Activated CD8-positive, alpha-beta T cell treated with anti-CD3 and anti-CD28 coated beads, Interleukin-2, amount 10 ng/mL, durations not matched to agents 7 days and 5 days (primary cell): ENCODE data around the gene ZNF462. TPM values are rescaled to one million over a fixed set of nuclear protein-coding genes. Genes with fewer than 3 reads are reported as not detected.

Source experiments
- ATAC-seq: fragments of 150-1000 bp; cut with Tn5 transposase; one replicate; pipeline ENCODE4 v1.10.0; 2021; ENCODE audit warnings: moderate library complexity
- CTCF ChIA-PET: fragments of 350-600 bp; sonication (Branson Sonifier 250); formaldehyde crosslinking; loops from one replicate; lab custom pipeline; 2021; ENCODE audit warnings: antibody characterized with exemption; lab: Charles Lee
- POLR2A ChIA-PET: fragments of 350-600 bp; sonication (Branson Sonifier 250); formaldehyde crosslinking; loops from one replicate; lab custom pipeline; 2021; ENCODE audit warnings: antibody characterized with exemption; lab: Charles Lee
- DNase-seq: peaks from one replicate; pipeline ENCODE4 v3.0.0-alpha.2; 2020
- H3K27ac Mint-ChIP-seq: one replicate; pipeline ENCODE4 v1.8.0; 2021; ENCODE audit warnings: mild to moderate bottlenecking, mixed read lengths
- H3K27me3 Mint-ChIP-seq: one replicate; pipeline ENCODE4 v1.8.0; 2021; ENCODE audit warnings: low read depth, mixed read lengths
- H3K36me3 Mint-ChIP-seq: one replicate; pipeline ENCODE4 v1.8.0; 2021; ENCODE audit warnings: low read depth, mixed read lengths
- H3K4me1 Mint-ChIP-seq: one replicate; pipeline ENCODE4 v1.8.0; 2021; ENCODE audit warnings: low read depth, mixed read lengths
- H3K4me3 Mint-ChIP-seq: one replicate; pipeline ENCODE4 v1.8.0; 2021; ENCODE audit warnings: mild to moderate bottlenecking, mixed read lengths
- H3K9me3 Mint-ChIP-seq: one replicate; pipeline ENCODE4 v1.8.0; 2022; ENCODE audit warnings: mixed read lengths; ENCODE audit not compliant: insufficient read depth
- total RNA-seq, 2 experiments: library from RNA; stranded (reverse); gene quantifications; one replicate each; pipeline ENCODE4 v1.2.3, GENCODE V29; 2021

Gene ZNF462
- total RNA-seq, 2 experiments from 2014 or later = not detected

- no peaks in the 10 kb centered on the region for H3K27me3 Mint-ChIP-seq
- ChIA-PET CTCF (no interaction called here), POLR2A (no interaction called here)
- ATAC-seq = no peak
- no peaks in the 10 kb centered on the region for H3K9me3 Mint-ChIP-seq
- no peak overlapping the region for H3K4me3 Mint-ChIP-seq
- H3K27ac Mint-ChIP-seq = no peak overlapping the region
- no peaks in the 10 kb centered on the region for H3K4me1 Mint-ChIP-seq
- no peak for DNase-seq
- no peaks in the 10 kb centered on the region for H3K36me3 Mint-ChIP-seq
These were observed 176.6 kb downstream of the ZNF462 start for GRCh38 chr9:107039542-107039941.

- no peaks in the 10 kb centered on the region for H3K27me3 Mint-ChIP-seq
- POLR2A ChIA-PET = no interaction called here
- CTCF ChIA-PET = no interaction called here
- H3K9me3 Mint-ChIP-seq = no peaks in the 10 kb centered on the region
- no peak overlapping the region for H3K4me3 Mint-ChIP-seq
- H3K27ac Mint-ChIP-seq = no peak overlapping the region
- H3K4me1 Mint-ChIP-seq = no peaks in the 10 kb centered on the region
- no peak for DNase-seq
- ATAC-seq = no peak
- no peaks in the 10 kb centered on the region for H3K36me3 Mint-ChIP-seq
These were observed 179.6 kb downstream of the ZNF462 start for GRCh38 chr9:107042606-107043005.

- ATAC-seq = no peak
- ChIA-PET POLR2A (interaction anchor here (0.7 kb wide), 1 partner anchor 222 kb away, joined by 3 read pairs; no protein-coding TSS in a partner anchor), CTCF (interaction anchor here (0.8 kb wide), 1 partner anchor 68 kb away, joined by 3 read pairs; no protein-coding TSS in a partner anchor)
- no peaks in the 10 kb centered on the region for H3K36me3 Mint-ChIP-seq
- H3K9me3 Mint-ChIP-seq = no peaks in the 10 kb centered on the region
- H3K27ac Mint-ChIP-seq = no peak overlapping the region
- H3K4me1 Mint-ChIP-seq = no peaks in the 10 kb centered on the region
- no peaks in the 10 kb centered on the region for H3K27me3 Mint-ChIP-seq
- no peak for DNase-seq
- no peak overlapping the region for H3K4me3 Mint-ChIP-seq
These were observed 180.9 kb downstream of the ZNF462 start for GRCh38 chr9:107043886-107044285.

GRCh38 chr9:107044872-107045271, 181.9 kb downstream of the ZNF462 start:
- Mint-ChIP-seq H3K4me3 (no peak overlapping the region), H3K9me3 (no peaks in the 10 kb centered on the region), H3K27me3 (no peaks in the 10 kb centered on the region), H3K4me1 (no peaks in the 10 kb centered on the region), H3K27ac (no peak overlapping the region), H3K36me3 (no peaks in the 10 kb centered on the region)
- ChIA-PET CTCF (interaction anchor here (0.6 to 0.8 kb wide), 3 partner anchors 20 to 67 kb away, joined by 3 read pairs; no protein-coding TSS in a partner anchor), POLR2A (no interaction called here)
- ATAC-seq (no peak), DNase-seq (no peak)

- Mint-ChIP-seq H3K4me1 (no peaks in the 10 kb centered on the region), H3K27ac (no peak overlapping the region), H3K4me3 (no peak overlapping the region), H3K9me3 (no peaks in the 10 kb centered on the region), H3K27me3 (no peaks in the 10 kb centered on the region), H3K36me3 (no peaks in the 10 kb centered on the region)
- ChIA-PET POLR2A (no interaction called here), CTCF (no interaction called here)
- DNase-seq (no peak), ATAC-seq (no peak)
These were observed 183.7 kb downstream of the ZNF462 start for GRCh38 chr9:107046692-107047091.

- Mint-ChIP-seq H3K4me3 (no peak overlapping the region), H3K9me3 (no peaks in the 10 kb centered on the region), H3K36me3 (no peaks in the 10 kb centered on the region), H3K27ac (no peak overlapping the region), H3K27me3 (no peaks in the 10 kb centered on the region), H3K4me1 (no peaks in the 10 kb centered on the region)
- ChIA-PET POLR2A (no interaction called here), CTCF (no interaction called here)
- no peak for ATAC-seq
- no peak for DNase-seq
These were observed 186.3 kb downstream of the ZNF462 start for GRCh38 chr9:107049046-107049802.

GRCh38 chr9:107049803-107050184, 186.8 kb downstream of the ZNF462 start:
- H3K27me3 Mint-ChIP-seq = no peaks in the 10 kb centered on the region

GRCh38 chr9:107051392-107051791, 188.4 kb downstream of the ZNF462 start:
- no peaks in the 10 kb centered on the region for H3K27me3 Mint-ChIP-seq
- H3K4me1 Mint-ChIP-seq = no peaks in the 10 kb centered on the region
- H3K4me3 Mint-ChIP-seq = no peak overlapping the region
- no peaks in the 10 kb centered on the region for H3K9me3 Mint-ChIP-seq
- ChIA-PET POLR2A (no interaction called here), CTCF (no interaction called here)
- H3K36me3 Mint-ChIP-seq = no peaks in the 10 kb centered on the region
- no peak overlapping the region for H3K27ac Mint-ChIP-seq
- DNase-seq = no peak
- ATAC-seq = no peak

More at GRCh38 chr9:107049803-107050184, 186.8 kb downstream of the ZNF462 start:
- Mint-ChIP-seq H3K4me1 (no peaks in the 10 kb centered on the region), H3K9me3 (no peaks in the 10 kb centered on the region), H3K36me3 (no peaks in the 10 kb centered on the region), H3K4me3 (no peak overlapping the region), H3K27ac (no peak overlapping the region)
- CTCF ChIA-PET = no interaction called here
- ATAC-seq (no peak), DNase-seq (no peak)
- POLR2A ChIA-PET = no interaction called here

GRCh38 chr9:107054146-107054545, 191.2 kb downstream of the ZNF462 start:
- no peaks in the 10 kb centered on the region for H3K9me3 Mint-ChIP-seq
- H3K4me1 Mint-ChIP-seq = no peaks in the 10 kb centered on the region
- H3K27me3 Mint-ChIP-seq = no peaks in the 10 kb centered on the region
- ATAC-seq (no peak), DNase-seq (no peak)
- H3K4me3 Mint-ChIP-seq = no peak overlapping the region
- ChIA-PET POLR2A (no interaction called here), CTCF (no interaction called here)
- H3K27ac Mint-ChIP-seq = no peak overlapping the region
- no peaks in the 10 kb centered on the region for H3K36me3 Mint-ChIP-seq

- Mint-ChIP-seq H3K27me3 (no peaks in the 10 kb centered on the region), H3K9me3 (no peaks in the 10 kb centered on the region), H3K4me1 (no peaks in the 10 kb centered on the region), H3K4me3 (no peak overlapping the region), H3K27ac (no peak overlapping the region), H3K36me3 (no peaks in the 10 kb centered on the region)
- DNase-seq (no peak), ATAC-seq (no peak)
- CTCF ChIA-PET = no interaction called here
- POLR2A ChIA-PET = no interaction called here
These were observed 196.3 kb downstream of the ZNF462 start for GRCh38 chr9:107059220-107059619.

GRCh38 chr9:107060062-107060461, 197.1 kb downstream of the ZNF462 start:
- ATAC-seq = no peak
- Mint-ChIP-seq H3K4me3 (no peak overlapping the region), H3K9me3 (no peaks in the 10 kb centered on the region), H3K27ac (no peak overlapping the region), H3K36me3 (no peaks in the 10 kb centered on the region), H3K27me3 (no peaks in the 10 kb centered on the region), H3K4me1 (no peaks in the 10 kb centered on the region)
- CTCF ChIA-PET = no interaction called here
- POLR2A ChIA-PET = no interaction called here
- DNase-seq = no peak
